Upper lobe of left lung (tissue), 6 donors: Measurements from ENCODE around the gene NPPB. TPM values are rescaled to one million over a fixed set of nuclear protein-coding genes. Genes with fewer than 3 reads are reported as not detected.

ENCODE experiments used
- ATAC-seq, 2 donors: fragments of 200-7000 bp; cut with Tn5 transposase; one replicate each; pipeline ENCODE4 v1.9.1; 2022; ENCODE audit warnings: mild to moderate bottlenecking in 2 of 2, moderate library complexity in 2 of 2; ENCODE audit not compliant: low FRiP score in 2 of 2
- DNase-seq, 2 donors: peaks; one replicate each; pipeline ENCODE4 v3.0.0-alpha.2; 2019 to 2020
- H3K27ac ChIP-seq, 4 donors: fragments of 200-600 bp; sonication (generic); one replicate each; pipeline ENCODE4 v1.5.1; 2016 to 2019
- H3K27me3 ChIP-seq, 4 donors: fragments of 200-600 bp; sonication (generic); one replicate each; pipeline ENCODE4 v1.5.1; 2017 to 2019
- H3K36me3 ChIP-seq, 4 donors: fragments of 200-600 bp; sonication (generic); one replicate each; pipeline ENCODE4 v1.5.1; 2016 to 2019
- H3K4me1 ChIP-seq, 4 donors: fragments of 200-600 bp; sonication (generic); one replicate each; pipeline ENCODE4 v1.5.1; 2018 to 2019
- H3K4me3 ChIP-seq, 4 donors: fragments of 200-600 bp; sonication (generic); one replicate each; pipeline ENCODE4 v1.5.1; 2017 to 2019; ENCODE audit warnings: mild to moderate bottlenecking in 2 of 4, moderate library complexity in 1 of 4
- H3K9me3 ChIP-seq, 4 donors: fragments of 200-600 bp; sonication (generic); one replicate each; pipeline ENCODE4 v1.5.1; 2018 to 2019
- EP300 ChIP-seq, 4 donors: sonication (generic); formaldehyde crosslinking; IDR thresholded peaks; one replicate each; pipeline ENCODE4 v1.5.1; 2017; ENCODE audit warnings: antibody characterized with exemption in 4 of 4, control low read depth in 2 of 4
- POLR2A ChIP-seq, 4 donors: fragments of 450-650 bp; IDR thresholded peaks; one replicate each; pipeline ENCODE4 v1.5.1; 2016 to 2017; ENCODE audit warnings: antibody characterized with exemption in 4 of 4, mild to moderate bottlenecking in 2 of 4
- POLR2AphosphoS5 ChIP-seq, 2 donors: sonication (generic); formaldehyde crosslinking; IDR thresholded peaks; one replicate each; pipeline ENCODE4 v1.5.1; 2017; ENCODE audit warnings: antibody characterized with exemption in 2 of 2
- WGBS, 2 donors: methylation state at CpG; one replicate each; pipeline ENCODE4 v1.1.5; 2017 to 2018; 5-methylcytosine and 5-hydroxymethylcytosine counted together
- total RNA-seq, 6 donors: library from RNA; depleted of rRNA in 4 of 6; stranded (reverse); fragments of >200 nt in 4 of 6; gene quantifications; one replicate each; pipeline versions ENCODE4 v1.1.0 to v1.2.1, GENCODE V29; 2016 to 2021
- TF ChIP-seq, protein P1 (sequence below), 6 experiments: fragments of 450-650 bp in 4 of 6; fragments of 200-600 bp in 2 of 6; sonication (generic) in 2 of 6; IDR thresholded peaks; one replicate each; pipeline ENCODE4 v1.5.1; 2016 to 2019; ENCODE audit warnings: antibody characterized with exemption in 6 of 6
- donor health status: DM: no; HTN: no; CAD: no; lungs with moderate emphysema.
- donor health status: DM: no; HTN: yes; CAD: no; lungs with severe emphysema.

NPPB gene
- total RNA-seq, 6 donors from 2014 or later = not detected

DNA sequence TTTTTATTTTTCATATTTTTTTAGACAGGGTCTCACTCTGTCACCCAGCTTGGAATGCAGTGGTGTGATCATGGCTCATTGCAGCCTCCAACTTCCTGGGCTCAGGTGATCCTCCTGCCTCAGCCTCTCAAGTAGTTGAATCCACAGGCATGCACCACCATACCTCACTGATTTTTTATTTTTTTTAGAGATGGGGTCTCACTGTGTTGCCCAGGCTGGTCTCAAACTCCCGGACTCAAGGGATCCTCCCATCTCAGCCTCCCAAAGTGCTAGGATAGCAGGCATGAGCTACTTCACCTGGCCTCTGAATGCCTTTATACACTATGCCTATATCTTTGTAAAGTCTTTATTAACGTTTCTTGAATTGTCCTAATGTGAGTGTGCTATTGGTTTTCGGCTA lies 10.4 kb upstream of the NPPB start:
- WGBS, 2 donors = 89 to 94% methylated on average over 3 of the region's 3 CpGs
- no peak for ATAC-seq
- H3K27ac ChIP-seq = no peak overlapping the region
- H3K36me3 ChIP-seq = no peaks in the 10 kb centered on the region
- no peak overlapping the region for H3K4me3 ChIP-seq
- H3K27me3 ChIP-seq = no peaks in the 10 kb centered on the region
- no peaks in the 10 kb centered on the region for H3K4me1 ChIP-seq
- TF ChIP-seq, protein P1, sequence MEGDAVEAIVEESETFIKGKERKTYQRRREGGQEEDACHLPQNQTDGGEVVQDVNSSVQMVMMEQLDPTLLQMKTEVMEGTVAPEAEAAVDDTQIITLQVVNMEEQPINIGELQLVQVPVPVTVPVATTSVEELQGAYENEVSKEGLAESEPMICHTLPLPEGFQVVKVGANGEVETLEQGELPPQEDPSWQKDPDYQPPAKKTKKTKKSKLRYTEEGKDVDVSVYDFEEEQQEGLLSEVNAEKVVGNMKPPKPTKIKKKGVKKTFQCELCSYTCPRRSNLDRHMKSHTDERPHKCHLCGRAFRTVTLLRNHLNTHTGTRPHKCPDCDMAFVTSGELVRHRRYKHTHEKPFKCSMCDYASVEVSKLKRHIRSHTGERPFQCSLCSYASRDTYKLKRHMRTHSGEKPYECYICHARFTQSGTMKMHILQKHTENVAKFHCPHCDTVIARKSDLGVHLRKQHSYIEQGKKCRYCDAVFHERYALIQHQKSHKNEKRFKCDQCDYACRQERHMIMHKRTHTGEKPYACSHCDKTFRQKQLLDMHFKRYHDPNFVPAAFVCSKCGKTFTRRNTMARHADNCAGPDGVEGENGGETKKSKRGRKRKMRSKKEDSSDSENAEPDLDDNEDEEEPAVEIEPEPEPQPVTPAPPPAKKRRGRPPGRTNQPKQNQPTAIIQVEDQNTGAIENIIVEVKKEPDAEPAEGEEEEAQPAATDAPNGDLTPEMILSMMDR (IDR thresholded peaks at IDR 0.05) = no peak
- no peak for TF ChIP-seq POLR2AphosphoS5 (IDR thresholded peaks at IDR 0.05)
- no peak for TF ChIP-seq POLR2A (IDR thresholded peaks at IDR 0.05)
- no peaks in the 10 kb centered on the region for H3K9me3 ChIP-seq
- no peak for DNase-seq

GRCh38 chr1:11868331-11868980 lies 9.7 kb upstream of the NPPB start:
- H3K4me3 ChIP-seq = no peak overlapping the region
- no peak for DNase-seq
- ATAC-seq = no peak
- no peaks in the 10 kb centered on the region for H3K27me3 ChIP-seq
- TF ChIP-seq POLR2AphosphoS5 (IDR thresholded peaks at IDR 0.05) (no peak), EP300 (IDR thresholded peaks at IDR 0.05) (no peak), POLR2A (IDR thresholded peaks at IDR 0.05) (no peak)
- TF ChIP-seq, protein P1 (IDR thresholded peaks at IDR 0.05) = no peak
- H3K36me3 ChIP-seq = no peaks in the 10 kb centered on the region
- no peaks in the 10 kb centered on the region for H3K9me3 ChIP-seq
- WGBS, 2 donors = 75 to 85% methylated on average over 13 of the region's 13 CpGs
- H3K4me1 ChIP-seq = no peaks in the 10 kb centered on the region
- H3K27ac ChIP-seq = no peak overlapping the region

DNA sequence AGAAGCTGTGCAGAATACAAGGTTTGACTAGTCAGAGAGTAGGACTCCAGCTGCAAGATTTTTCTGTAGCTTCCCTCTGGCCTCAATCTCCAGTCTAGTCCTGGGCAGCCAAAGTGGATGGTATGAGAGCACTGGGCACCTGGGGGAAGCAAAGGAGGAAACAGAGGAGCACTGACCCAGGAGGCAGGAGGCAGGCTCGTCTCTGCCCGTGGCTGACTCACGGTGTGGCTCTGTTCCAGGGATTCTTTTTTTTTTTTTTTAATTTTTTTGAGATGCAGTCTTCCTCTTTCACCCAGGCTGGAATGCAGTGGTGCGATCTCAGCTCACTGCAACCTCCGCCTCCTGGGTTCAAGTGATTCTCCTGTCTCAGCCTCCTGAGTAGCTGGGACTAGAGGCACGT lies 4.1 kb upstream of the NPPB start:
- H3K36me3 ChIP-seq = no peaks in the 10 kb centered on the region
- H3K4me1 ChIP-seq = peaks cover 0 to 7% (median 2%) of the 10 kb centered on the region in 4 donors
- no peak for DNase-seq
- 38 to 50% methylated on average over 6 of the region's 6 CpGs for WGBS, 2 donors
- H3K27ac ChIP-seq = no peak overlapping the region
- ATAC-seq = no peak
- peaks cover 0 to 18% (median 7%) of the 10 kb centered on the region in 4 donors for H3K27me3 ChIP-seq
- H3K4me3 ChIP-seq = no peak overlapping the region
- H3K9me3 ChIP-seq = no peaks in the 10 kb centered on the region
- TF ChIP-seq, protein P1 (IDR thresholded peaks at IDR 0.05) = no peak
- TF ChIP-seq POLR2A (IDR thresholded peaks at IDR 0.05) (no peak), EP300 (IDR thresholded peaks at IDR 0.05) (no peak), POLR2AphosphoS5 (IDR thresholded peaks at IDR 0.05) (no peak)

DNA sequence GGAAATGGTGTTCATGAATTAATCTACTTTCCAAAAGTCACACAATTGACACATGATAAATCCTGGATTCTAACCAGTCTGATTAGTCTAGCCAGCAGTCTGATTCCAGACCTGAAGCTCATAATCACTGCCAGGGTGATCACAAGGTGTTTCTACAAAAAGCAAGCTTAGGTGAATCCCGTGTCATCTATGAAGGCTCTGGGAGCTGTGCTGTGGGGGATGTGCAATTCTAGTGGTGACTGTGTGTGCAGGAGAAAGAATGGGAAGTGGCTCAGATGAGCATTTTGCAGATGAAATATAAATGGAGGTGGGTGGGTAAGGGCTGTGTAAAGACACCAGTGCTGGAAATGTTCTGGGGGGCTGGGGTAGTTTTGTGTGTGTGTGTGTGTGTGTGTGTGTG lies 1.8 kb upstream of the NPPB start:
- no peaks in the 10 kb centered on the region for H3K36me3 ChIP-seq
- no peak for TF ChIP-seq EP300 (IDR thresholded peaks at IDR 0.05)
- no peak for TF ChIP-seq POLR2A (IDR thresholded peaks at IDR 0.05)
- TF ChIP-seq, protein P1 (IDR thresholded peaks at IDR 0.05) = no peak
- no peak for TF ChIP-seq POLR2AphosphoS5 (IDR thresholded peaks at IDR 0.05)
- WGBS, 2 donors = 52 to 60% methylated on average over 1 of the region's 1 CpG
- H3K4me1 ChIP-seq = peaks cover 0 to 7% (median 2%) of the 10 kb centered on the region in 4 donors
- DNase-seq (no peak), ATAC-seq (no peak)
- H3K27ac ChIP-seq = no peak overlapping the region
- no peak overlapping the region for H3K4me3 ChIP-seq
- no peaks in the 10 kb centered on the region for H3K9me3 ChIP-seq
- peaks cover 0 to 23% (median 7%) of the 10 kb centered on the region in 4 donors for H3K27me3 ChIP-seq

GRCh38 chr1:11860083-11860482 lies 1.3 kb upstream of the NPPB start:
- WGBS, 2 donors = 55 to 69% methylated on average over 1 to 2 of the region's 2 CpGs
- no peak for ATAC-seq
- TF ChIP-seq, protein P1 (IDR thresholded peaks at IDR 0.05) = no peak
- TF ChIP-seq POLR2A (IDR thresholded peaks at IDR 0.05) (no peak), EP300 (IDR thresholded peaks at IDR 0.05) (no peak), POLR2AphosphoS5 (IDR thresholded peaks at IDR 0.05) (no peak)

More at GRCh38 chr1:11860083-11860482, 1.3 kb upstream of the NPPB start:
- DNase-seq = no peak
- Histone ChIP-seq H3K27me3 (peaks cover 0 to 23% (median 7%) of the 10 kb centered on the region in 4 donors), H3K27ac (no peak overlapping the region), H3K4me1 (peaks cover 0 to 7% (median 2%) of the 10 kb centered on the region in 4 donors), H3K36me3 (no peaks in the 10 kb centered on the region), H3K4me3 (no peak overlapping the region), H3K9me3 (no peaks in the 10 kb centered on the region)
